BE2C (cell line): Measurements from ENCODE around the gene CACNA1A.

Experiments used
- DNase-seq: peaks from one replicate; pipeline ENCODE4 v3.0.0-alpha.2; 2020
- H3K27me3 ChIP-seq: fragments of 250-450 bp; sonication (Bioruptor Pico); 2 replicates; pipeline ENCODE4 v1.5.1; 2020; ENCODE audit warnings: mild to moderate bottlenecking
- H3K36me3 ChIP-seq: fragments of 250-450 bp; sonication (Bioruptor Pico); 2 replicates; pipeline ENCODE4 v1.5.1; 2020; ENCODE audit warnings: mild to moderate bottlenecking
- H3K4me1 ChIP-seq: fragments of 250-450 bp; sonication (Bioruptor Pico); 2 replicates; pipeline ENCODE4 v1.5.1; 2020
- H3K4me3 ChIP-seq: 2 replicates; pipeline ENCODE4 v1.5.1; 2011; ENCODE audit warnings: low read depth, low read length
- H3K9me3 ChIP-seq: fragments of 250-450 bp; sonication (Bioruptor Pico); 2 replicates; pipeline ENCODE4 v1.5.1; 2020
- TF ChIP-seq, protein P1 (sequence below): IDR thresholded peaks from 2 replicates; pipeline ENCODE4 v1.5.1; 2012; ENCODE audit warnings: mild to moderate bottlenecking, low read depth, low read length

The CACNA1A gene

DNA sequence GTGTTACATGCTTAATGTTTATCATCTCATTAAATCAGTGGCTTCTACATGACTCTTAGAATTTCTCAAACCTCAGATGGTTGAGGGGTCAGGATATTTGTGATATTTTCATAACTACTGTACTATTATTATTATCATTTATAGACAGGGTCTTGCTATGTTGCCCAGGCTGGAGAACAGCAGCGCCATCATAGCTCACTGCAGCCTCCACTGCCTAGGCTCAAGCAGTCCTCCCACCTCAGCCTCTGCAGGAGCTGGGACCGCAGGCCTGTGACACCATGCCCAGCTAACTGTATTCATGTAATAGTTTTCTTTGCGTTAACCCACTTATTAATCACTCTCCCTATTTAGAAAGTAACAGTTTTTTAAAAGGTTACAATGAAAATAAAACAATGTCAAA, 346.6 kb downstream of the CACNA1A start:
- no peak for DNase-seq
- Histone ChIP-seq H3K9me3 (no peaks in the 10 kb centered on the region), H3K27me3 (no peaks in the 10 kb centered on the region), H3K36me3 (no peaks in the 10 kb centered on the region), H3K4me3 (no peak overlapping the region), H3K4me1 (peaks cover 23% of the 10 kb centered on the region)
- TF ChIP-seq, protein P1, sequence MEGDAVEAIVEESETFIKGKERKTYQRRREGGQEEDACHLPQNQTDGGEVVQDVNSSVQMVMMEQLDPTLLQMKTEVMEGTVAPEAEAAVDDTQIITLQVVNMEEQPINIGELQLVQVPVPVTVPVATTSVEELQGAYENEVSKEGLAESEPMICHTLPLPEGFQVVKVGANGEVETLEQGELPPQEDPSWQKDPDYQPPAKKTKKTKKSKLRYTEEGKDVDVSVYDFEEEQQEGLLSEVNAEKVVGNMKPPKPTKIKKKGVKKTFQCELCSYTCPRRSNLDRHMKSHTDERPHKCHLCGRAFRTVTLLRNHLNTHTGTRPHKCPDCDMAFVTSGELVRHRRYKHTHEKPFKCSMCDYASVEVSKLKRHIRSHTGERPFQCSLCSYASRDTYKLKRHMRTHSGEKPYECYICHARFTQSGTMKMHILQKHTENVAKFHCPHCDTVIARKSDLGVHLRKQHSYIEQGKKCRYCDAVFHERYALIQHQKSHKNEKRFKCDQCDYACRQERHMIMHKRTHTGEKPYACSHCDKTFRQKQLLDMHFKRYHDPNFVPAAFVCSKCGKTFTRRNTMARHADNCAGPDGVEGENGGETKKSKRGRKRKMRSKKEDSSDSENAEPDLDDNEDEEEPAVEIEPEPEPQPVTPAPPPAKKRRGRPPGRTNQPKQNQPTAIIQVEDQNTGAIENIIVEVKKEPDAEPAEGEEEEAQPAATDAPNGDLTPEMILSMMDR: no peak
